ENCODE data around the gene TBC1D5. TPM values are rescaled to one million over a fixed set of nuclear protein-coding genes. Genes with fewer than 3 reads are reported as not detected.
"Not testable (repeated sequence)": the region's sequence is repeated elsewhere in the genome, so short reads cannot be mapped to it uniquely, and the experiment has no call there.

The TBC1D5 gene
- total RNA-seq, 2 donors from 2014 or later: 46.8 to 71.1 TPM

DNA sequence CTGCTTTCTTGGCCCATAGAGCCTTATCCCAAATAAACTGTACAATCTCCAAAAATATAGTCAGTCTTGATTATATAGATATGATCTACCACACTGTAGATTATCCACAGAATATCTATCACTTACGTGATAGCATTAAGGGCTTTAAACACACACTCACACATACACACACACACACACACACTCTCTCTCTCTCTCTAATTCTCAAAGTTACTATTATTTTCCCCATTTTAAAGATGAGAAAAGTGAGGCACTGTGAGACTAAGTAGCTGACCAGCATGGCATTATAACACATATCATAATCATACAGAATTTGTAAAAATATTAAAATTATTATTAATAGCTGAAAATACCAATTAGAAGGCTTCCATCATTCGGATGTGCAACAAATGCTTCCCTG lies 4.2 kb downstream of the TBC1D5 start:
- Histone ChIP-seq H3K27ac (no peak overlapping the region), H3K4me1 (peaks cover 28% of the 10 kb centered on the region), H3K4me3 (no peak overlapping the region), H3K27me3 (no peaks in the 10 kb centered on the region), H3K36me3 (replicated peaks in 1 of 2; ENCODE audit: insufficient read depth in 1 of 2, low read depth in 2 of 2) (no peaks in the 10 kb centered on the region), H3K9me3 (no peaks in the 10 kb centered on the region)
- intact Hi-C loops (cut with DNase I): no loop called here
- ATAC-seq: no peak
- TF ChIP-seq POLR2A (IDR thresholded peaks at IDR 0.05): no peak
- TF ChIP-seq, protein P1, sequence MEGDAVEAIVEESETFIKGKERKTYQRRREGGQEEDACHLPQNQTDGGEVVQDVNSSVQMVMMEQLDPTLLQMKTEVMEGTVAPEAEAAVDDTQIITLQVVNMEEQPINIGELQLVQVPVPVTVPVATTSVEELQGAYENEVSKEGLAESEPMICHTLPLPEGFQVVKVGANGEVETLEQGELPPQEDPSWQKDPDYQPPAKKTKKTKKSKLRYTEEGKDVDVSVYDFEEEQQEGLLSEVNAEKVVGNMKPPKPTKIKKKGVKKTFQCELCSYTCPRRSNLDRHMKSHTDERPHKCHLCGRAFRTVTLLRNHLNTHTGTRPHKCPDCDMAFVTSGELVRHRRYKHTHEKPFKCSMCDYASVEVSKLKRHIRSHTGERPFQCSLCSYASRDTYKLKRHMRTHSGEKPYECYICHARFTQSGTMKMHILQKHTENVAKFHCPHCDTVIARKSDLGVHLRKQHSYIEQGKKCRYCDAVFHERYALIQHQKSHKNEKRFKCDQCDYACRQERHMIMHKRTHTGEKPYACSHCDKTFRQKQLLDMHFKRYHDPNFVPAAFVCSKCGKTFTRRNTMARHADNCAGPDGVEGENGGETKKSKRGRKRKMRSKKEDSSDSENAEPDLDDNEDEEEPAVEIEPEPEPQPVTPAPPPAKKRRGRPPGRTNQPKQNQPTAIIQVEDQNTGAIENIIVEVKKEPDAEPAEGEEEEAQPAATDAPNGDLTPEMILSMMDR (IDR thresholded peaks at IDR 0.05): no peak
- 80 to 87% methylated on average over 2 of the region's 2 CpGs for WGBS, 2 donors
- DNase-seq: no peak

DNA sequence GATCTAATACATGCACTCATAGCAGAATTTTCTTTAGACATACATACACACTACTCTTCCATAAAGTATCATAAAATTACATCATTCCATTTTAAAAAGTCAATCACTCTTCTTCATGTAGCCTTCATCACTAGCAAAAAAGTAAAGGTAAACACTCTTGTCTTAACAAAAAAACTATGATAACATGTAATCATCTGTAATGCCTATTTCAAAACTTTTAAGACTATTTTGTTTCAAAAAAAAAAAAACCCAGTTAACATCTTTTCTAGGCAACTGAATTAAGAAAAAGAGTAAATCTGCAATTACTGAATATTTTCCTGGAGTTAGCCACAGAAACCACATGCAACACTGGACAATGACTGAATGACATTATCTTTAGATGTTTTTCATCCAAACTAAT lies 4.8 kb downstream of the TBC1D5 start:
- intact Hi-C loops (cut with DNase I): no loop called here
- H3K27me3 ChIP-seq: no peaks in the 10 kb centered on the region
- no peaks in the 10 kb centered on the region for H3K9me3 ChIP-seq
- H3K4me1 ChIP-seq: peaks cover 26% of the 10 kb centered on the region
- no peak for ATAC-seq
- H3K27ac ChIP-seq: no peak overlapping the region
- TF ChIP-seq, protein P1 (IDR thresholded peaks at IDR 0.05): no peak
- no peak for TF ChIP-seq POLR2A (IDR thresholded peaks at IDR 0.05)
- no peak overlapping the region for H3K4me3 ChIP-seq
- no peaks in the 10 kb centered on the region for H3K36me3 ChIP-seq (replicated peaks in 1 of 2; ENCODE audit: insufficient read depth in 1 of 2, low read depth in 2 of 2)
- DNase-seq: no peak

DNA sequence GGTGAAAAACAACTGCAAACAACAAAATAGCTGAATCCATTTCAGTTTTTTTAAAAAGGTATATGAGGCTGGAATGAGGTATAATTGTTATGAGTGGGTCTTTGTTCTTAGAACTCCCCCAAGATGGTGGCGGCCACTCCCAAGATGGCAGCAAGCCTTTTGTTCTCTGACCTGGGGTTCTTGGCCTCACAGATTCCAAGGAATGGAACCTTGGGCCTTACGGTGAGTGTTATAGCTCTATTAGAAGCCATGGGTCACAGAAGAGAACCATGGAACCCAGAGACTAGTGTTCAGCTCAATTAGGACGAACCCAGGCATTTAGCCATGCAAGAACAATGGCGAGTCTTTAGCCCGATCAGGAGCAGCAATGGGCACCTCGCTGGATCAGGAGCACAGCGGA lies 7.1 kb downstream of the TBC1D5 start:
- H3K9me3 ChIP-seq; H3K27me3 ChIP-seq; DNase-seq; ATAC-seq; H3K27ac ChIP-seq; H3K36me3 ChIP-seq (replicated peaks in 1 of 2; ENCODE audit: insufficient read depth in 1 of 2, low read depth in 2 of 2); intact Hi-C loops (cut with DNase I); H3K4me3 ChIP-seq: not testable (repeated sequence)
- WGBS, 2 donors: 97 to 98% methylated on average over 7 of the region's 7 CpGs
- H3K4me1 ChIP-seq: peaks cover 16% of the 10 kb centered on the region

DNA sequence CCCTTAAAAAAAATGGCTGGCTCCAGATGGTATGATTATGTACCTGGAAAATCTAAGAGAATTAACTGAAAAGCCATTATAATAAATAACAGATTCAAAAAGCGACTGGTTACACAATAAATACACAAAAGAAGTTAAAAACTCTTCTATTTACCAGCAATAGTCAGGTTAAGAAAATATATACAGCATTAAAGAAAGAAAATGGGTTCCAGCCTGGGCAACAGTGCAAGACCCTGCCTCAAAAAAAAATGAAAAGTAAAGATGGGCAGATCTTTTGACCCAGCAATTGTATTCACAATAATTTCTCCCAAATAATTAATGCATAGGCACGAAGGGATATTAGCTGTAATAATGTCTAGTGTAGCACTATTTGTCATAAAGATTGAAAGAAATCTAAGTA lies 8.7 kb downstream of the TBC1D5 start:
- TF ChIP-seq, protein P1 (IDR thresholded peaks at IDR 0.05): no peak
- TF ChIP-seq POLR2A (IDR thresholded peaks at IDR 0.05): no peak
- Histone ChIP-seq H3K36me3 (replicated peaks in 1 of 2; ENCODE audit: insufficient read depth in 1 of 2, low read depth in 2 of 2) (no peaks in the 10 kb centered on the region), H3K27ac (no peak overlapping the region), H3K9me3 (no peaks in the 10 kb centered on the region), H3K27me3 (no peaks in the 10 kb centered on the region), H3K4me1 (peaks cover 1% of the 10 kb centered on the region), H3K4me3 (no peak overlapping the region)
- 92 to 99% methylated on average over 2 of the region's 2 CpGs for WGBS, 2 donors
- ATAC-seq (no peak), DNase-seq (no peak)
- intact Hi-C loops (cut with DNase I): no loop called here

DNA sequence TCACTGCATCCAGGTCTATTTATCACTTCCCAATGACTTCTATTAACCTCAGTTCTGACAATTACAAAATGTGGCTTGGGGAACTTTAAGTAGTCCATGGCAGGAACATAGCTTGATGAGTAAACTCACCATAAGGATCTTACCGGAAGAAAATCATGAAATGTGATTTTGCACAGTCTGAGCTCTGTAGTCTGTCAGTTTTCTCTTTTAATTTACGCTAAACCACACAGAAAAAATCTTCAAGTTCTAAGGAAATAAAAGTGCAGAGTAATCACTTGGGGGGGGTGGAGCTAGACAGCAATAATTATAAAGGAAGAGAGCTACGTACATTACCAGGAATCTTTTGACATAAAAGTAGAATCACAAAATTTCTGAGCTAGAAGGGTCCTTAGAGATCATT lies 9.2 kb downstream of the TBC1D5 start:
- 84 to 97% methylated on average over 3 of the region's 3 CpGs for WGBS, 2 donors
- DNase-seq: no peak
- no peak for ATAC-seq
- no peaks in the 10 kb centered on the region for H3K4me1 ChIP-seq
- no peaks in the 10 kb centered on the region for H3K27me3 ChIP-seq
- no peak overlapping the region for H3K4me3 ChIP-seq
- no peak overlapping the region for H3K27ac ChIP-seq
- TF ChIP-seq, protein P1 (IDR thresholded peaks at IDR 0.05): no peak
- TF ChIP-seq POLR2A (IDR thresholded peaks at IDR 0.05): no peak
- no peaks in the 10 kb centered on the region for H3K9me3 ChIP-seq
- intact Hi-C loops (cut with DNase I): no loop called here
- no peaks in the 10 kb centered on the region for H3K36me3 ChIP-seq (replicated peaks in 1 of 2; ENCODE audit: insufficient read depth in 1 of 2, low read depth in 2 of 2)
